OCI-LY1 (cell line): ENCODE data around the gene RAI1.
A peak's percentile ranks its signal among the peaks of the same experiment; 100 is the strongest.

Source experiments
- H2AFZ ChIP-seq: fragments of 200-600 bp; sonication (generic), shearing (Covaris generic); 2 replicates; pipeline ENCODE4 v1.6.0; 2014; ENCODE audit warnings: antibody characterized with exemption, mild to moderate bottlenecking, low read length
- H3F3A ChIP-seq: fragments of 200-600 bp; sonication (generic), shearing (Covaris generic); 2 replicates; pipeline ENCODE4 v1.6.0; 2014; ENCODE audit warnings: mild to moderate bottlenecking, antibody characterized with exemption, low read length, moderate library complexity; ENCODE audit not compliant: insufficient read depth
- H3K27ac ChIP-seq: fragments of 200-600 bp; sonication (generic); 2 replicates; pipeline ENCODE4 v1.5.1; 2014; ENCODE audit warnings: low read length, mixed run types, mild to moderate bottlenecking, low read depth; ENCODE audit not compliant: poor library complexity, severe bottlenecking
- H3K27me3 ChIP-seq: fragments of 200-600 bp; sonication (generic); 2 replicates; pipeline ENCODE4 v1.6.0; 2014; ENCODE audit warnings: antibody characterized with exemption, mild to moderate bottlenecking, low read length, moderate library complexity; ENCODE audit not compliant: insufficient read depth
- H3K36me3 ChIP-seq: fragments of 200-600 bp; sonication (generic); 2 replicates; pipeline ENCODE4 v1.6.1; 2014; ENCODE audit warnings: mild to moderate bottlenecking, antibody characterized with exemption, low read length, moderate library complexity, mixed read lengths; ENCODE audit not compliant: insufficient read depth
- H3K4me1 ChIP-seq: fragments of 200-600 bp; sonication (generic); 2 replicates; pipeline ENCODE4 v1.5.1; 2014; ENCODE audit warnings: mild to moderate bottlenecking, low read length, moderate library complexity; ENCODE audit not compliant: insufficient read depth, severe bottlenecking
- H3K4me2 ChIP-seq: fragments of 200-600 bp; sonication (generic), shearing (Covaris generic); 2 replicates; pipeline ENCODE4 v1.6.1; 2014; ENCODE audit warnings: low read length
- H3K4me3 ChIP-seq: fragments of 200-600 bp; sonication (generic); 2 replicates; pipeline ENCODE4 v1.5.1; 2014; ENCODE audit warnings: low read length, low read depth, mild to moderate bottlenecking, mixed read lengths; ENCODE audit not compliant: poor library complexity, severe bottlenecking
- H3K79me2 ChIP-seq: fragments of 200-600 bp; shearing (Covaris generic); 2 replicates; pipeline ENCODE4 v1.6.1; 2016; ENCODE audit warnings: mixed run types, low read length, mixed read lengths; ENCODE audit not compliant: insufficient read depth
- H3K9ac ChIP-seq: fragments of 200-600 bp; sonication (generic), shearing (Covaris generic); 2 replicates; pipeline ENCODE4 v1.6.1; 2014; ENCODE audit warnings: mild to moderate bottlenecking, low read length, mixed read lengths
- H3K9me2 ChIP-seq: fragments of 200-600 bp; sonication (generic), shearing (Covaris generic); 2 replicates; pipeline ENCODE4 v1.6.1; 2014; ENCODE audit warnings: low read depth, mild to moderate bottlenecking, low read length, mixed read lengths
- H3K9me3 ChIP-seq: fragments of 200-600 bp; shearing (Covaris generic); 2 replicates; pipeline ENCODE4 v1.6.1; 2014; ENCODE audit warnings: low read length, mixed read lengths
- H4K20me1 ChIP-seq: fragments of 200-600 bp; sonication (generic), shearing (Covaris generic); 2 replicates; pipeline ENCODE4 v1.6.0; 2016; ENCODE audit warnings: mild to moderate bottlenecking, low read length; ENCODE audit not compliant: insufficient read depth
- EZH2 ChIP-seq: fragments of 200-600 bp; sonication (generic), shearing (Covaris generic); IDR thresholded peaks from 2 replicates; pipeline ENCODE4 v1.8.0; 2017; ENCODE audit warnings: borderline replicate concordance, mixed run types, mild to moderate bottlenecking, antibody characterized with exemption, low read length, moderate library complexity, mixed read lengths
- TF ChIP-seq, protein P1 (sequence below): fragments of 200-600 bp; sonication (generic), shearing (Covaris generic); IDR thresholded peaks from 2 replicates; pipeline ENCODE4 v1.5.1; 2017; ENCODE audit warnings: mild to moderate bottlenecking, antibody characterized with exemption, low read length, moderate library complexity, mixed read lengths

RAI1 gene

GRCh38 chr17:17692353-17693252 lies 11.3 kb downstream of the RAI1 start:
- Histone ChIP-seq H3K27ac (no peak overlapping the region), H3K4me1 (peaks cover 16% of the 10 kb centered on the region), H3K4me3 (no peak overlapping the region), H2AFZ (no peak overlapping the region), H3K9ac (no peak overlapping the region), H3K9me3 (no peaks in the 10 kb centered on the region), H3K79me2 (no peaks in the 10 kb centered on the region), H3K9me2 (no peaks in the 10 kb centered on the region), H3K36me3 (no peaks in the 10 kb centered on the region), H3K27me3 (no peaks in the 10 kb centered on the region), H3K4me2 (no peak overlapping the region), H3F3A (no peaks in the 10 kb centered on the region), H4K20me1 (no peaks in the 10 kb centered on the region)
- TF ChIP-seq, protein P1, sequence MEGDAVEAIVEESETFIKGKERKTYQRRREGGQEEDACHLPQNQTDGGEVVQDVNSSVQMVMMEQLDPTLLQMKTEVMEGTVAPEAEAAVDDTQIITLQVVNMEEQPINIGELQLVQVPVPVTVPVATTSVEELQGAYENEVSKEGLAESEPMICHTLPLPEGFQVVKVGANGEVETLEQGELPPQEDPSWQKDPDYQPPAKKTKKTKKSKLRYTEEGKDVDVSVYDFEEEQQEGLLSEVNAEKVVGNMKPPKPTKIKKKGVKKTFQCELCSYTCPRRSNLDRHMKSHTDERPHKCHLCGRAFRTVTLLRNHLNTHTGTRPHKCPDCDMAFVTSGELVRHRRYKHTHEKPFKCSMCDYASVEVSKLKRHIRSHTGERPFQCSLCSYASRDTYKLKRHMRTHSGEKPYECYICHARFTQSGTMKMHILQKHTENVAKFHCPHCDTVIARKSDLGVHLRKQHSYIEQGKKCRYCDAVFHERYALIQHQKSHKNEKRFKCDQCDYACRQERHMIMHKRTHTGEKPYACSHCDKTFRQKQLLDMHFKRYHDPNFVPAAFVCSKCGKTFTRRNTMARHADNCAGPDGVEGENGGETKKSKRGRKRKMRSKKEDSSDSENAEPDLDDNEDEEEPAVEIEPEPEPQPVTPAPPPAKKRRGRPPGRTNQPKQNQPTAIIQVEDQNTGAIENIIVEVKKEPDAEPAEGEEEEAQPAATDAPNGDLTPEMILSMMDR, result no peak
- TF ChIP-seq EZH2, result no peak

- Histone ChIP-seq H3K36me3 (no peaks in the 10 kb centered on the region), H3K4me3 (peak overlapping the region; percentile 83), H3K4me2 (peak overlapping the region; percentile 88; the same call in 1 of the 2 replicates), H3F3A (no peaks in the 10 kb centered on the region), H3K27me3 (no peaks in the 10 kb centered on the region), H3K4me1 (peaks cover 16% of the 10 kb centered on the region), H4K20me1 (no peaks in the 10 kb centered on the region), H3K9me2 (no peaks in the 10 kb centered on the region), H2AFZ (no peak overlapping the region), H3K79me2 (no peaks in the 10 kb centered on the region), H3K9ac (peak overlapping the region; percentile 60; the same call in 1 of the 2 replicates), H3K27ac (no peak overlapping the region), H3K9me3 (no peaks in the 10 kb centered on the region)
- TF ChIP-seq, protein P1, result no peak
- no peak for TF ChIP-seq EZH2
These were observed 12.3 kb downstream of the RAI1 start for GRCh38 chr17:17693253-17694168.

GRCh38 chr17:17694169-17695081 lies 13.2 kb downstream of the RAI1 start:
- no peaks in the 10 kb centered on the region for H3K79me2 ChIP-seq
- no peaks in the 10 kb centered on the region for H3K27me3 ChIP-seq
- H2AFZ ChIP-seq, result no peak overlapping the region
- no peaks in the 10 kb centered on the region for H3K9me2 ChIP-seq
- TF ChIP-seq, protein P1, result no peak
- TF ChIP-seq EZH2, result no peak
- H3K4me3 ChIP-seq, result peak overlapping the region; percentile 83
- H3K27ac ChIP-seq, result no peak overlapping the region
- H3F3A ChIP-seq, result no peaks in the 10 kb centered on the region
- peak overlapping the region; percentile 83 for H3K9ac ChIP-seq
- H3K4me2 ChIP-seq, result peak overlapping the region; percentile 88
- H3K4me1 ChIP-seq, result peaks cover 16% of the 10 kb centered on the region
- H3K9me3 ChIP-seq, result no peaks in the 10 kb centered on the region
- H3K36me3 ChIP-seq, result no peaks in the 10 kb centered on the region
- H4K20me1 ChIP-seq, result no peaks in the 10 kb centered on the region
